Measurements from ENCODE around the gene PRKG1. TPM values are rescaled to one million over a fixed set of nuclear protein-coding genes. Genes with fewer than 3 reads are reported as not detected.

The PRKG1 gene
- total and polyA plus RNA-seq, 2 donors (not counting 1 experiment from before 2014, with no cell fraction given): not detected

GRCh38 chr10:51344371-51344770 lies 270.1 kb downstream of the PRKG1 start:
- no peak for ATAC-seq (ENCODE audit: low read depth)
- no peaks in the 10 kb centered on the region for H3K36me3 ChIP-seq (replicated peaks in 1 of 2; ENCODE audit: control extremely low read depth in 1 of 2, control insufficient read depth in 1 of 2, extremely low read depth in 1 of 2, insufficient read depth in 2 of 2, low read length in 1 of 2)
- H4K20me1 ChIP-seq (ENCODE audit: control insufficient read depth, insufficient read depth, low read length, poor library complexity, severe bottlenecking): no peaks in the 10 kb centered on the region
- no peak overlapping the region for H3K9ac ChIP-seq (ENCODE audit: low read length)
- H3K27ac Mint-ChIP-seq: no peak overlapping the region
- intact Hi-C loops (cut with micrococcal nuclease): no loop called here
- CTCF ChIA-PET: no interaction called here
- H3K4me1 Mint-ChIP-seq: no peaks in the 10 kb centered on the region
- DNase-seq: no peak
- no peaks in the 10 kb centered on the region for H3K4me1 ChIP-seq (ENCODE audit: control insufficient read depth in 2 of 2, insufficient read depth in 2 of 2, low read length in 2 of 2)
- H3K9me3 Mint-ChIP-seq (ENCODE audit: insufficient read depth): no peaks in the 10 kb centered on the region
- POLR2A ChIA-PET: no interaction called here
- no peaks in the 10 kb centered on the region for H3K27me3 ChIP-seq (replicated peaks in 1 of 4; ENCODE audit: control extremely low read depth in 1 of 4, control insufficient read depth in 3 of 4, insufficient read depth in 4 of 4, low read length in 3 of 4)
- no peak overlapping the region for H3K27ac ChIP-seq (ENCODE audit: low read length in 2 of 2)
- no peak overlapping the region for H3K4me2 ChIP-seq (replicated peaks; ENCODE audit: low read depth, low read length, poor library complexity, severe bottlenecking)
- TF ChIP-seq EZH2 (IDR thresholded peaks at IDR 0.05; ENCODE audit: borderline replicate concordance, insufficient read depth, low read depth, low read length, poor library complexity, severe bottlenecking): no peak
- TF ChIP-seq, protein P1, sequence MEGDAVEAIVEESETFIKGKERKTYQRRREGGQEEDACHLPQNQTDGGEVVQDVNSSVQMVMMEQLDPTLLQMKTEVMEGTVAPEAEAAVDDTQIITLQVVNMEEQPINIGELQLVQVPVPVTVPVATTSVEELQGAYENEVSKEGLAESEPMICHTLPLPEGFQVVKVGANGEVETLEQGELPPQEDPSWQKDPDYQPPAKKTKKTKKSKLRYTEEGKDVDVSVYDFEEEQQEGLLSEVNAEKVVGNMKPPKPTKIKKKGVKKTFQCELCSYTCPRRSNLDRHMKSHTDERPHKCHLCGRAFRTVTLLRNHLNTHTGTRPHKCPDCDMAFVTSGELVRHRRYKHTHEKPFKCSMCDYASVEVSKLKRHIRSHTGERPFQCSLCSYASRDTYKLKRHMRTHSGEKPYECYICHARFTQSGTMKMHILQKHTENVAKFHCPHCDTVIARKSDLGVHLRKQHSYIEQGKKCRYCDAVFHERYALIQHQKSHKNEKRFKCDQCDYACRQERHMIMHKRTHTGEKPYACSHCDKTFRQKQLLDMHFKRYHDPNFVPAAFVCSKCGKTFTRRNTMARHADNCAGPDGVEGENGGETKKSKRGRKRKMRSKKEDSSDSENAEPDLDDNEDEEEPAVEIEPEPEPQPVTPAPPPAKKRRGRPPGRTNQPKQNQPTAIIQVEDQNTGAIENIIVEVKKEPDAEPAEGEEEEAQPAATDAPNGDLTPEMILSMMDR (IDR thresholded peaks at IDR 0.05): no peak
- H3K4me3 Mint-ChIP-seq: no peak overlapping the region
- H3K27me3 Mint-ChIP-seq: no peaks in the 10 kb centered on the region
- no peak overlapping the region for H2AFZ ChIP-seq (ENCODE audit: insufficient read depth, low read depth, low read length, poor library complexity, severe bottlenecking)
- no CpG with 5 or more reads among the region's 1 CpG for WGBS (ENCODE audit: insufficient coverage)
- no peaks in the 10 kb centered on the region for H3K9me3 ChIP-seq (ENCODE audit: control extremely low read depth in 1 of 3, control insufficient read depth in 2 of 3, insufficient read depth in 1 of 3, low read length in 2 of 3)
- no peak overlapping the region for H3K4me3 ChIP-seq (ENCODE audit: control extremely low read depth in 1 of 5, extremely low read depth in 1 of 5, insufficient read depth in 1 of 5, low read depth in 2 of 5, low read length in 4 of 5)
- H3K79me2 ChIP-seq (ENCODE audit: control insufficient read depth, insufficient read depth, low read length): no peaks in the 10 kb centered on the region

- H3K9me3 Mint-ChIP-seq (ENCODE audit: insufficient read depth): no peaks in the 10 kb centered on the region
- TF ChIP-seq EZH2 (IDR thresholded peaks at IDR 0.05; ENCODE audit: borderline replicate concordance, insufficient read depth, low read depth, low read length, poor library complexity, severe bottlenecking): no peak
- Histone ChIP-seq H3K79me2 (ENCODE audit: control insufficient read depth, insufficient read depth, low read length) (no peaks in the 10 kb centered on the region), H3K4me1 (ENCODE audit: control insufficient read depth in 2 of 2, insufficient read depth in 2 of 2, low read length in 2 of 2) (no peaks in the 10 kb centered on the region), H2AFZ (ENCODE audit: insufficient read depth, low read depth, low read length, poor library complexity, severe bottlenecking) (no peak overlapping the region), H4K20me1 (ENCODE audit: control insufficient read depth, insufficient read depth, low read length, poor library complexity, severe bottlenecking) (no peaks in the 10 kb centered on the region), H3K4me2 (replicated peaks; ENCODE audit: low read depth, low read length, poor library complexity, severe bottlenecking) (no peak overlapping the region), H3K9ac (ENCODE audit: low read length) (no peak overlapping the region), H3K9me3 (ENCODE audit: control extremely low read depth in 1 of 3, control insufficient read depth in 2 of 3, insufficient read depth in 1 of 3, low read length in 2 of 3) (no peaks in the 10 kb centered on the region), H3K27ac (ENCODE audit: low read length in 2 of 2) (no peak overlapping the region), H3K4me3 (ENCODE audit: control extremely low read depth in 1 of 5, extremely low read depth in 1 of 5, insufficient read depth in 1 of 5, low read depth in 2 of 5, low read length in 4 of 5) (no peak overlapping the region), H3K27me3 (replicated peaks in 1 of 4; ENCODE audit: control extremely low read depth in 1 of 4, control insufficient read depth in 3 of 4, insufficient read depth in 4 of 4, low read length in 3 of 4) (no peaks in the 10 kb centered on the region), H3K36me3 (replicated peaks in 1 of 2; ENCODE audit: control extremely low read depth in 1 of 2, control insufficient read depth in 1 of 2, extremely low read depth in 1 of 2, insufficient read depth in 2 of 2, low read length in 1 of 2) (no peaks in the 10 kb centered on the region)
- no peak overlapping the region for H3K4me3 Mint-ChIP-seq
- H3K27ac Mint-ChIP-seq: no peak overlapping the region
- ChIA-PET POLR2A (no interaction called here), CTCF (no interaction called here)
- ATAC-seq (ENCODE audit: low read depth): no peak
- H3K4me1 Mint-ChIP-seq: no peaks in the 10 kb centered on the region
- 100% methylated on average over 2 of the region's 4 CpGs for WGBS (ENCODE audit: insufficient coverage)
- DNase-seq: no peak
- intact Hi-C loops (cut with micrococcal nuclease): no loop called here
- no peaks in the 10 kb centered on the region for H3K27me3 Mint-ChIP-seq
Observed at GRCh38 chr10:51348622-51349021, 274.3 kb downstream of the PRKG1 start.

All from B cell (primary cell).